Activated CD4-positive, alpha-beta T cell treated with anti-CD3 and anti-CD28 coated beads, Interleukin-10, Interleukin-2, amounts not matched to agents 100 ng/mL and 50 ng/mL, durations not matched to agents 16 hours and 8 hours (primary cell): Measurements from ENCODE around the gene INTS4.
"Not testable (repeated sequence)": the region's sequence is repeated elsewhere in the genome, so short reads cannot be mapped to it uniquely, and the experiment has no call there.

Source experiments
- DNase-seq: peaks from one replicate; pipeline ENCODE4 v3.0.0-alpha.2; 2020

INTS4 gene

DNA sequence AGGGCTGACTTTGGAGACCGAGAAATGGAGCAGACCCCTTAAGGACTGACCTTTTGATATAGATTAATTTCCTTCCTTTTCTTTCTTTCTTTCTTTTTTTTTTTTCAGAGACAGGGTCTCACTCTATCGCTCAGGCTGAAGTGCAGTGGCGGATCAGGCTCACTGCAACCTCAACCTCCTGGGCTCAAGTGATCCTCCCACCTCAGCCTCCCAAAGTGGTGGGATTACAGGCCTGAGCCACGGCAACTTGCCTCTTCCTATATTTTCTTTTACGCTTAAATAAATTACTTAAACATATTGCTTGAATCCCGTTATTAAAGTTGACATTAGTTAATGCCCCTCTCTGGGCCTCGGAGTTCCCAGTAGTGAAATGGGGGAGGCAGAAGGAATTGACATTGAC lies 29.0 kb upstream of the INTS4 start:
- DNase-seq: no peak

DNA sequence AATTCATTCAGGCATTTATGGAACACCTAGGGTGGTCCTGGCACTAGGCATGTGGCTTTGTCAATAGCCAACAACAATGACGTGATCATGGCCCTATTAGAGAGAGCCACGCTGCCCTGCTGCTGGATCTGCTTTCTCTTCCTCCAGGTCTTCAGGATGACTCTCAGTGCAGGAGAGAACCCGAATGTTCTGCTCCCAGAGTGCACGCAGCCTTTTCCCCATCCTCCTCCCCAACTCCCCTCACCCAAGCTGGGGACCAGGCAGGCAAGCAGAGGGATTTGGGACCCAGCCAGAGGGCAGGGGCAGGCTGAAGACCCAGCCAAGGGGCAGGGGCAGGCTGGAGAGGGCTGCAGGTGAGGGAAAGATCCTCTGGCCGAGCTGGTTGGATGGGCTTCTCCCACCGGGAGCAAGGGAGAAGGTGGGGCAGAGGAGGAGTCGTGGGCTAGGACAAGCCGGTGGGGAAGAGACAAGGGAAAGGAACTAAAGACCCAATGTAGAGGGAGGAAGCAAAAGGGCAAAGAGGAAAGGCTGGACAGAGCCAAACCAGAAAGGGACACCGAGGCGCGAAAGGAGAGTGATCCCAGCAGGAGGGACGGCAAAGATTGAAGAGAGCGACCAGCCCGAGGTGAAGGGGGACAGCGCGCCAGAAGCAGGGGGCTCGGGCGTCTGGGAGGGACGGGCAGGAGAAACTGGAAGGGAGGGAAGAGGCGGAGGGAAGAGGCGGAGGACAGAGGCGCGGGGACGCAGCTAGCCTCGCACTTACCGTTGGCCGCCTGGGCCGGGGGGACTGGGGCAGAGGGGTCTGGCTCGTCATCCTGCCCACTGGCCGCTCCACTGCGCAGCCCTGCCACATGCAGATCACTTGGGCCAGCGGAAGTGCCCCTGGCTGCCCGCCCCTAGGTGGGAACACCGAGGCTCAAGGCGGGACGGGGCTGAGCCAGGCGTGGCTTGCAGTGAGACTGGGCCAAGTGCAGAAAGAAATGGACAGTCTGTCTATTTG lies 28.2 kb upstream of the INTS4 start, which contains the start of gene KCTD14:
Gene KCTD14 (minus strand): TSS at position 880 of the 1,000 bp plus-strand sequence. CDS start 27 bp downstream, at position 853.
- no peak for DNase-seq

DNA sequence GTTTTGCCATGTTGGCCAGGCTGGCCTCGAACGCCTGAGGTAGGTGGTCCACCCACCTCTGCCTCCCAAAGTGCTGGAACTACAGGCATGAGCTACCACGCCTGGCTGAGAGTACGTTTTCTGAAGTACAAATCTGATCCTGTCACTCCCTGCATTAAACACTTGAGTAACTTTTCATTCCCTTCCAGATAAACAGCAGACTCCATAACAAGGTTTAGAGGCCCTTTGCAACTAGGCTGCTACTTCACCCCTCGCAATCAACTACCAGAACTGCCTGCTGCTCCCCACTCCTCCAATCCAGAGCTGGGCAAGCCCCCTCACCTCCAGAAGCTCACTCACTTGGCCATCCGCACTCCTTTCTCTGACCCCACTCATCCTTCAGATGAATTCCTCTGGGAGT lies 27.1 kb upstream of the INTS4 start:
- DNase-seq: no peak

DNA sequence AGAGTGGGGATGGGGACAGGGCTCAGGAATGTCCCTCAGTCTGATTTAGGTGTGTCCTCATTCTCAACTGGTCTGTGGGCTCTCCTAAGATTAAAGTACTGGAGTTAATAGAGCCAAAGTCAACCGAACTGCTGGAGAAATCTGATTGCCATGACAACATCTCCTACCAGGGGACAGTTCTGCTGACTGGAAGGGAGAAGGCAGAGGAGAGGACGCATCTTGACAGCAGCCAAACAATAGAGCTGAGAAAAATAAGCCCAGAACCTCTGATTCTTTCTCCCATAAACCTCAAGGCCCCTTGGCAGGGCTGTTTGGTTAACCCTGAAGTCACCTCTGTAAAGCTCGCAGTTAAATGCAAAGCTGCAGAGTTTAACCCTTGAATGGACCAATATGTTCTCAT lies 25.8 kb upstream of the INTS4 start:
- no peak for DNase-seq

DNA sequence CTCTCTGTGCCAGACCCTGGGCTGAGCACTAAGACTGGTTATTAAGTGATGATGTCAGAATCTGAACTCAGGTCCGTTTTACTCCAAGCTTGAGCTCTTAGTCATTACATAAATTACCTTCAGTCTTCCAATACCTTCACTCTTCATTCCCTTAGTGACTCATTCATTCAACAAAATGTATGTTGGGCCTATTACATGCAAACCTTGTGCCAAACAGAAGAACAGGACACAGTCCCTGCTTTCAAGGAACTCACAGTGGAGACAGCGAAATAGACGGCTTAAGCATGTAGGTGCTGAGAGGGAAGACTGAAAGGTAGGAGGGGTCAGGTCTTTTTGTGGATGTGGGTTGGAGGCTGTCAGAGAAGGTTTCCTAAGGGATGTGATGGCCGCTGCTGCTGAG lies 25.3 kb upstream of the INTS4 start:
- DNase-seq: no peak

DNA sequence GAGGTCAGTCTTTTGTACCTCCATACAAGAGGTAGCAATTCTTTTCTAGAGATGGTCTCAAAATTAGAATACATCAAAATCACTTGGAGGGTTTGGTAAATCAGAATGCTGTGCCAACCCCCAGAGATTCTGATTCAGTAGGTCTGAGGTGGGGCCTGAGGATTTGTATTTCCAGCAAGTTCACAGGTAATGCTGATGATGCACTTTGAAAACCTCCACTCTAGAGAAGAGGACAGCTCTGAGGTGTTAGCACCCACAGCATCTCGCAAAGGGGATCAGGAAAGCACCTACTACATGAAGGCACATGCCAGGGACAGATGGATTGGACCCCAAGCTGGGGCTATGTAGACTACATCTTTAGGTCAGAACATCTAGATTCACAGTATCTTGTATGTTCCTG lies 21.4 kb upstream of the INTS4 start:
- DNase-seq: no peak

DNA sequence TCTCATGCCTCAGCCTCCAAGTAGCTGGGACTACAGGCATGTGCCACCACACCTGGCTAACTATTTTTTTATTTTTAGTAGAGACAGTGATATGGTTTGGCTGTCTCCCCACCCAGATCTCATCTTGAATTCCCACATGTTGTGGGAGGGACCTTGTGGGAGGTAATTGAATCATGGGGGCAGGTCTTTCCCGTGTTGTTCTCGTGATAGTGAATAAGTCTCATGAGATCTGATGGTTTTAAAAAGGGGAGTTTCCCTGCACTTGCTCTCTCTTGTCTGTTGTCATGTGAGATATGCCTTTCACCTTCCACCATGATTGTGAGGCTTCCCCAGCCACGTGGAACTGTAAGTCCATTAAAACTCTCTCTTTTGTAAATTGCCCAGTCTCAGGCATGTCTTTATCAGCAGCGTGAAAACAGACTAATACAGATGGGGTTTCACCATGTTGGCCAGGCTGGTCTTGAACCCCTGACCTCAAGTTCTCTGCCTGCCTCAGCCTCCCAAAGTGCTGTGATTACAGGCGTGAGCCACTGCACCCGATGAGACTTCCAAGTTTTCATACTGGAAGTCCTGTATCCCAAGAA lies 20.6 kb upstream of the INTS4 start:
- not testable (repeated sequence) for DNase-seq

DNA sequence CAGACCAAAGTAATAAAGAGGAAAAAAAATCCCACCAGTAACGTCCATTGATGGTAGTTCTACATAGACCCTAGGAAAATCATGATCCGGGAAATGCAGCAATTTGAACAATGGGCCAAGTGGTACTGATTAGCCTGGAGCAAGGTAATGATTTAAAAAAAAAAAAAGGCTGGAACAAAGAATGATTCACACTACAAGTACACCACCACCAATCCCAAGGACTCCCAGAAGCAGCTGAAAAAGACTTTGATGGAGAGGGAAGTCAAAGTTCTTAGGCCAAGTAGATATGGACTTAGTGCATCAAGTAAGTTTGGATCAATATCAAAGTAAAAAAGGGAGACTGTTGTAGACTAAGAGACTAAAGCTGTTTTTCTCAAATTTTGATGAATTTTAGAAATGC lies 16.8 kb upstream of the INTS4 start:
- DNase-seq: no peak

DNA sequence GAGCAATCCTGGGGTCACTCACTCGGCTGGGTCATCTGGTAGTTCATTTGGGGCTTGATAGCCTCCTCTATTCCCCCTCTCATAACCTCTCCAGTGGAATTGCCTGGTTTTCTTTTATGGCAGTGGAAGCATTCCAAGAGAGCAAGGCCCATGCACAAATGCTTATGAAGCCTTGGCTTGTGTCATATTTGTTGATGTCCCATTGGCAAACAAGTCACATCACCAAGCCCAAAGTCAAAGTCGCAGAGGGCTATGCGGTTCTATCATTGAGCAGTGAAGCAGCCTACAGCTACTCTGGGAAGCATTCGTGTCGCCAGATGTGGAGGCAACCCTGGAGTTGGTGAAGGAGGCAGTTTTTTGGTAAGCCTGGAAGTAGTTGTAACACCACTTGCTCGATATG lies 16.3 kb upstream of the INTS4 start:
- DNase-seq: no peak

DNA sequence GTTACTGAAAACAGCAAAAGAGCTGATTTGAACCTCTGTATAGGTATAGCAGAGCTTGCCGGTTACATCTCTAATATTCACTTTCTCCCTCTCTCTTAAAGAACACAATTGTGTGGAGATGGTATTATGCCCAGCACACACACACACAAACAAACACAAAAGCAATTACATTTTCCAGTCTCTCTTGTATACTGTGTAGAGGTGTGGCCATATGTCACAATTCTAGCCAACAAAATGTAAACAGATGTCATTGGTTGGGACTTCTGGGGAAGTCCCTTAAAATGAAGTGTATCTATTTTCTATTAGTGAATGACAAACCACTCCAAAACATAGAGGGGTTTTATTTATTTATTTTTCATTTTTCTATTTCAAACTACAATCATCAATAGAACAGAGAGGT lies 15.8 kb upstream of the INTS4 start:
- no peak for DNase-seq

DNA sequence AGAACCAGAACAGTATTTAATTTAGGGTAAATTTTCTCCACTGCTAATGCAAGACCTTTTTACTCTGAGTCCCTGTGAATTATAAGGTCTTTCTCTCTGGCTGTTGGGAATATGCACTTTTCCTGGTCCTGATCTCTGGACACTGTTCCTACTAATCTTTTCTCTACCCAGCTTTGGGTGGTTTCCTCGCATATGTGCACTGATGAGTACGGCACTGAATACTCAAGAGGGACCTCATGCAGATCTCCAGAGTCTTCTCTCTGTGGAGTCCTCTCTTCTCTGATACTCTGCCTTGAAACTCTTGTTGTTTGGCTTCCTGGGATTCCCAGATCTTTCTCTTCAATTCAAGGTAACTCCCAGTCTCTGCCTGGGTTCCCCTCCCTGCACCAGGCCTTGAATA lies 14.6 kb upstream of the INTS4 start:
- DNase-seq: no peak

DNA sequence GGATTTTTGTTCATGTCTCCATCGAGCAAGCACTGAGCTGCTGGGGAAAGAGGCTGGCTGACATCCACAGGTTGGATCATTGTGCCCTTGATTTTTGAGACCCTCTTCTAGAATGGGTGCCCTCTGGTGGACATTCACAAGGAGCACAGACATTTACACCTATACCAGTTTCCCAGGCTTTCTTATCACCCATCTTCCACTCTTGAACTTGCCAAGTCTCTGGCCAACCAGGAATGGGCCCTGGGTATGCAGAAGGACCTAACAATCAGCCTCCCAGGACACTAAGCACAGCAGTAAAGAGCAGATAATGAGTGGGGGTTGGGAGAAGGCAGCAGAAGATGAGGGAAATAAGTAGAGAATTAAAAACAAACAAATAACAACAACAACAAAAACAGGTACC lies 5.7 kb upstream of the INTS4 start:
- DNase-seq: peak; percentile 67

DNA sequence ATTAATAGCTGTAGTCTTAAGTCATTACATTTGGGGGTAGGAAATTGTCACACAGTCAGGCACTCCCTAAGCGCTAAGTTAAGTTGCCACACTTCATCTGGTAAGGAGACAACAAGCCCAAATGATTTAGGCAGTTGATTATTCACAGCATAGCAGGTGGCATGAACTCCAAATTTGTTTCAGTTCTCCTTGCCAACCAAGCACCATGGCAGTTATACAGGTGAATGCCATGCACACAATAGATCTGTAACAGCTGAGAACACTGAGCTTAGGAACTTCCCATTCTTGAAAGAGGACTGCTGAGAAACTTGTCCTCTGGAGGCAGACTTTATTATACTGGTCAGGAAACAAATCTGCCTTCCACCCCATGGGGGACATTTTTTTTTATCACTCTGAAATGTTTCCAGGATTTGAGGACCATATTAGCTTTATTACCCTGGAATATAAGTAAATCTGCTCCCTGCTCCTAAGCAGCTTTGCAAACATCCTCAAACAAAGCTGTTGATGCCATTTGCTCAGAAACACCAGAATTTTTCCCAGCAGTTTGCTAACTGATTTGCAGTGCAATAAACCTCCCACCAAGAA lies 5.1 kb upstream of the INTS4 start:
- no peak for DNase-seq

DNA sequence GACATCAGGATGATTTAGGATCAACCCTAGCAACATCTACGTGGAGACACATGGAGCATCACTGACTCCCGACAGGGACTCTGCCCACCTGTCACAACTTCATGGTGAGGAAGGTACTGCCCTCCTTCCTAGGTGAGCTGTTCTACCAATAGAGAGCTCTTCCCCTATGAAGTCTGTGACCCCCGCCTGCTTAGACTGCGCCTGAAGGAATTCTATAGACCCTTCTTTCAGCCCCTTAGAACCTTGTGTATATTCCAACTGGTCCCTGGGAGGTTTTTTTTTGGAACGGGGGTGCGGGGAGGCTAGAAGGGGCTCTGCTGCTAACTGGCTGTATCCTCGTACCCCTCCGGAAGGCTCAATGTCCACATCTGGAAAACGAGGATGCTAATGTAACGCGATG lies 566 bp downstream of the INTS4 start:
- DNase-seq: no peak

DNA sequence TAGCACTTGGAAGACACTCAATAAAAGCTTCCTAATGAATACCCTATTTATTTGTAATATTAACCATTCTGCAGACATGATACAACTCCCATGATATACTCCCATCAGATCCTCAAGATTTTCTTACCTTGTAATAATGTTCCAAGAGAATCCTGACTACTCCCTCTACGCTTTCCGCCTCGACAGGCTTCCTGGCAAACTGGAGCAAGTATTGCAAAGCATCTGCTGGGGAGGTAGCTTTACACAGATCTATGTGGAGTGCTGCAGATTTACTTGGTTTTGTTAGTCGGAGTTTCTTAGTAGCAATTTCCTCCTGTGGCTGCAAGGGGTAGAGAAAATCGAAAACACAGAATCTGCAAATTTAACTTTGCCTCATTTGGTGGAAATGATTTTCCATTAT lies 3.5 kb downstream of the INTS4 start:
- no peak for DNase-seq

DNA sequence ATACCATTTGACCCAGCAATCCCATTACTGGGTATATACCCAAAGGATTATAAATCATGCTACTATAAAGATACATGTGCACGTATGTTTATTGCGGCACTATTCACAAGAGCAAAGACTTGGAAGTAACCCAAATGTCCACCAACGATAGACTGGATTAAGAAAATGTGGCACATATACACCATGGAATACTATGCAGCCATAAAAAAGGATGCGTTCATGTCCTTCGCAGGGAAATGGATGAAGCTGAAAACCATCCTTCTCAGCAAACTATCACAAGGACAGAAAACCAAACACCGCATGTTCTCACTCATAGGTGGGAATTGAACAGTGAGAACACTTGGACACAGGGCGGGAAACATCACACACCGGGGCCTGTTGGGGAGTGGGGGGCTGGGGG lies 8.0 kb downstream of the INTS4 start:
- not testable (repeated sequence) for DNase-seq

DNA sequence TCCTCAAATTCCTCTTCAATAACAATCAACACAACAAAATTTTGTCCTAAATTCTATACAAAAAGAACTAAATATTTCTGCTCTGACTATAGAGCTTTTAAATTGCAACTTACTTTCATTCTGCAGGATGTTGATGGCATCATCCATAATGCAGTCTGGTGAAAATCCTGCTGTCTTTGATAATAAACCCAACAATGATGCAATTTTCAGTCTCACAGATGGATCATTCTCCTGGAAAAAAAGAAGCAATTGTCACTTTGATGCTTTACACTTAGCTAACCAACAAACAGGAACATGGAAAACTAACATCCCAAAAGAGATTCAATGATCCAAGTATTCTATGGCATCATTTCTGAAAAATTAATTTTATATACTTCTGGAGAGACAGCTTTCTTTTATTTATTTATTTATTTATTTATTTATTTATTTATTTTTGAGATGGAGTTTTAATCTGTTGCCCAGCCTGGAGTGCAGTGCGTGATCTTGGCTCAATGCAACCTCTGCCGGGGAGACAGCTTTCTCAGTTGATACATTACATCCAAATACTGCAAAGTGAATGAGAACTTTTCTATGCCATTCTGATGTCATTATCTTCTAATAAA lies 13.0 kb downstream of the INTS4 start:
- no peak for DNase-seq

DNA sequence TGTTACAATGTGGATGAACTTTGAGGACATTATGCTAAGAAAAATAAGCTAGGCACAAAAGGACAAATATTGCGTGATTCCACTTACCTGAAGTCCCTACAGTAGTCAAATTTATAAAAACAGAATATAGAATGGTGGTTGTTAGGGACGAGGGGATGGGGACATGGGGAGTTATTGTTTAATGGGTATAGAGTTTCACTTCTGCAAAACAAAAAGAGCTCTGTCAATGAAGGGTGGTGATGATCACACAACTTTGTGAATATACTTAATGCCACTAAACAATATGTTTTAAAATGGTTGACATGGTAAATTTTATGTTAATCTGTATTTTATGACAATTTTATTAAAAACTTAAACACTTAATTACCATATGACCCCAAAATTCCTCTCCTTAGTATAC lies 26.1 kb downstream of the INTS4 start:
- no peak for DNase-seq

DNA sequence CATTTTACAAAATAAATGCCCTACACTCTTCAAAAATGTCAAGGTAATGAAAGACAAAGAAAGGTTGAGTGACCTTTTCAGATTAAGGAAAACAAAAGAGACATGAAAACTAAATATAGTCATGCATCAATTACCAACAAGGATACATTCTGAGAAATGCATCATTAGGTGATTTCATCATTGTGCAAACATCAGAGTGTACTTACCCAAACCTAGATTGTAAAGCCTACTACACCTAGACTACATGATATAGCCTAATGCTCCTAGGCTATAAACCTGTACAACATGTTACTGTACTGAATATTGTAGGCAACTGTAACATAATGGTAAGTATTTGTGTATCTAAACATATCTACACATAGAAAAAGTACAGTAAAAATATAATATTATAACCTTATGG lies 26.7 kb downstream of the INTS4 start:
- DNase-seq: no peak

DNA sequence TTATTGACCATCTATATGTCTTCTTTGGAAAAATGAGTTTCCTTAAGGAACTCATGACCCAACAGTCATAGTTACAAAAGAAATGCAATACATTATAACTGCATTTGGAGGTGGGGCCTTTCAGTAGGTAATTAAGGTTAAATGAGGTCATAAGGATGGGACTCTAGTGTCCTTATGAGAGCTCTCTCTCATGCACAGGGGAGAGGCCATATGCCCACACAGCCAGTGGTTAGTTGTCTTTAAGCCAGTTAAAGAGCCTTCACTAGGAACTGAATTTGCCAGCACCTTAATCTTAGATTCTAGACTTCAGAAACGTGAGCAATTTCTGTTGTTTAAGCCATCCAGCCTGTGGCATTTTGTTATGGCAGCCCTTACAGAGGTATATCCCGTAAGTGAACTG lies 27.3 kb downstream of the INTS4 start:
- no peak for DNase-seq

DNA sequence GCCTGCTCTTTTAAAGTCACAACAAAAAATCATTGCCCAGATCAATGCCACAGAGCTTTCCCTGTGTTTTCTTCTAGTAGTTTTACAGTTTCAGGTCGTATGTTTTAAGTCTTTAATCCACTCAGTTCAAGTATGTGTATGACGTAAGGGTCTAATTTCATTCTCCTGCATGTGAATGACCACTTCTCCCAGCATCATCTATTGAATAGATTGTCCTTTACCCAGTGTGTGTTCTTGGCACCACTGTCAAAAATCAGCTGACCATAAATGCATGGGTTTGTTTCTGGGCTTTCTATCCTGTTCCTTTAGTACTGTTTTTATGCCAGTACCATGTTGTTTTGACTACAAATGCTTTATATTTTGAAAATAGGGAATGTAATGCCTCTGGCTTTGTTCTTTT lies 28.1 kb downstream of the INTS4 start:
- DNase-seq: no peak

DNA sequence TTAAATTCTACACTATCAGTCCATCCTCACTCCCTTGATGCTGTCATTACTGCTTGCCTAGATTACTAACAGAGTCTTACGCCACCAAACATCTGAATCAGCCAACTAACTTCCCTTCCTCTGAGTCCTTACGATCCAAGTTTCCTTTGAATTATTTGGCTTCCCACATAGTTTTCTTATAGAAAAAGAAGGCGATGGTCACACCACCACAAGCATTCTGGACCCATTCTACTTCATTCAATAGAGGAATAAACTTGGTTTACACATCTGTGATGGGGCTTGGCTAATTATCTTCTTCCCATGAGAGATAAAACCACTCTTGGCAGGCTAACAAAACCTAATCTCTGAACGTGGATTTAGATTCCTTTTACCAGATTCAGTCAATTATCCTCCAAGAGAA lies 35.0 kb downstream of the INTS4 start:
- DNase-seq: no peak

DNA sequence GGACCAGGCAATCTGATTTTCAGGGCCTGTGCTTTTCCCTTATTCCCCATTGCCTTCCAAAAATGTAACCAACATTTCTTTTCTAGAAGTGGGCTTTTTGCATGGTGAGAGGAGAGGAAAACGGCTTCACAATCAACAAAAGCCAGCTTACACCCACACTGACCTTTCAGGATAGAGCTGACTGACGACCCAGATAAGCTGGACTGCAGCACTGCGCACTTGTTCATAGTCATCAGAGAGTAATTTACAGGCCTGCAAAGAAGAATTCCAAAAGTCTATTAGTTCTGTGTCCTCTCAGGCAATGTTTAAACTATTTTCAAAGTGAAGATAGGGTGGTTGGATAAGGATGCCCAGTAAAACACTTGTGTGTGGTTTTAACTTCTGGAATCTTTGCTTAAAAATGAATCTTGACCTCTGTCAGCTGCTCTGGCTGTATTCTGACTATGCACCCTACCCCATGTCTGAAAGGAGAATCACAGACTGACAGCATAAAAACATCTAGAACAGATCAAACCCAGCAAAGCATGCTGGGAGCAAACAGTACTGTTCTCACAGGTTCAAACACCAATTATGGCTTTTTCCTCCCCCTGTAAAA lies 35.8 kb downstream of the INTS4 start:
- DNase-seq: not testable (repeated sequence)
